GM12872 (cell line): ENCODE results near the gene AGBL5.

Source experiments
- TF ChIP-seq, protein P1 (sequence below): IDR thresholded peaks from 3 replicates; pipeline ENCODE4 v1.5.1; 2011; ENCODE audit warnings: low read depth, mild to moderate bottlenecking, low read length, moderate library complexity; ENCODE audit not compliant: insufficient read depth

Gene AGBL5

DNA sequence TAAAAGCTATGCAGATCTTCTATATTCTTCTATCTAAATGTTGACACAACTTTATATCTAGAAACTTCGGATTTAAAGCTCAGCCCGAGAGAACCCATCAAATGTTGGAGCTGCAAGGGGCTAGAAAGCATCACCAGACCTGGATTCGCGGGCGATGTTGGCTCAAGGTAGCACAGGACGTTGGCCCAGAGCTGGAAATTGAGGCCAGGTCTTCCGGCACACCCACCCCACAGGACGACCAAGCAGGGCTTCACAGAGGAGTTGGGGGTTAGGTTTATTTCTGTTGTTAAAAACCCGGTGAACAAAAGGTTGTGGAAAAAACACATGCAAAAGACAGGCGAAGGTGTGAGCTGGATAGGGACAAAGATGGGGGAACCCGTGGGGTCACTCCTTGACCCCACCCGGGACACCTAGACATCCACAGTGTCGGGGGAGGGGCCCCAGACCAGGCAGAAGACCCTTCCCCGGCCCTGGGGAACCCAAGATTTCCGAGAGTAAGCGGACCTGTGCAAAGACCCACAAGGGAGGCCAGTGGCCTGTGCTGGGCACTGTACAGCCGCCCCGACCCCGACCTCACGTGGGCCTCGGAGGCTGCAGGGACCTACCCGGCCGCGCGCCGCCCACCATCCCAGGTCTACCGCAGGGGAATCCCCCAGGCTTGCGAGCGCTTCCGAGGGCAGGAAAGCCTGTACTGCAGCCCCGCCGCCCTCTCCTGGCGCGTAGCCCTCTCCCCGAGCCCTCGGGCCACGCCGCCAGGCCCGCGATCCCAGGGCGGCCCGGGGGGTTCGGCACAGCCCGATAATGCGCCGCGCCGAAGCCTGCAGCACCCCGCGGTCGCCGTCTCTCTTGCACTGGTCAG, 1.8 kb upstream of the AGBL5 start:
- TF ChIP-seq, protein P1, sequence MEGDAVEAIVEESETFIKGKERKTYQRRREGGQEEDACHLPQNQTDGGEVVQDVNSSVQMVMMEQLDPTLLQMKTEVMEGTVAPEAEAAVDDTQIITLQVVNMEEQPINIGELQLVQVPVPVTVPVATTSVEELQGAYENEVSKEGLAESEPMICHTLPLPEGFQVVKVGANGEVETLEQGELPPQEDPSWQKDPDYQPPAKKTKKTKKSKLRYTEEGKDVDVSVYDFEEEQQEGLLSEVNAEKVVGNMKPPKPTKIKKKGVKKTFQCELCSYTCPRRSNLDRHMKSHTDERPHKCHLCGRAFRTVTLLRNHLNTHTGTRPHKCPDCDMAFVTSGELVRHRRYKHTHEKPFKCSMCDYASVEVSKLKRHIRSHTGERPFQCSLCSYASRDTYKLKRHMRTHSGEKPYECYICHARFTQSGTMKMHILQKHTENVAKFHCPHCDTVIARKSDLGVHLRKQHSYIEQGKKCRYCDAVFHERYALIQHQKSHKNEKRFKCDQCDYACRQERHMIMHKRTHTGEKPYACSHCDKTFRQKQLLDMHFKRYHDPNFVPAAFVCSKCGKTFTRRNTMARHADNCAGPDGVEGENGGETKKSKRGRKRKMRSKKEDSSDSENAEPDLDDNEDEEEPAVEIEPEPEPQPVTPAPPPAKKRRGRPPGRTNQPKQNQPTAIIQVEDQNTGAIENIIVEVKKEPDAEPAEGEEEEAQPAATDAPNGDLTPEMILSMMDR = no peak

DNA sequence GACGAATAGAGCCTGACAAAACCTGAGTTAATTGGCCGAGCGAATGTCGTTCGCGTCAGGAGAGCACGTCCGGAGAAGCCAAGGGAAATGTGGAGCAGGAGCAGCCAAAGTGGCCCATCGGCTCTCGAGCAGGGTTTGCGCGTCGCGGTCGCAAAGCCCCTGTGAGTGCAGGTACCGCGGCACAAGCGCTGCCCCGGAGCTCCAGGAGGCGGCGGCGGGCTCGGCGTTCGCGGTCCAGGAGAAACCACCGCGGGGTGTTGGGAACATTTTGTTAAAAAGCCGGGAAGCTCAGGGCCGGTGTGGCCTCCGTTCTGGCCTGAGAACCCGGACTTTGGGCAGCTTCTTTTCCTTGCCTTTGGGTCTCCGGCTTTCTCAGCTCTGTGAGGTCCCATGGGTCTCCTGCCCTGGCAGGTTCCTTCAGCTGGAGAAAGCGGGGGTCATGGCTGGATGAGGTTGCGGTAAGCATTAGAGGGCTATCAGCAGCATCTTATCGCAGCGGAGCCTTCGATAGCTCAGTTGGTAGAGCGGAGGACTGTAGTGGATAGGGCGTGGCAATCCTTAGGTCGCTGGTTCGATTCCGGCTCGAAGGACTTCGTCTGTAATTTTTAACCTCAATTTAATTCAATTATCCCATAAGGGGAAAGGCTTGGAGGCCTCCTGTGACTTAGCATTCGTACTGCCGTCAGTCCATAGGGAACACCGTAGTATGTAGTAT, 1.0 kb upstream of the AGBL5 start:
- TF ChIP-seq, protein P1 = peak; percentile 29; the same call in 1 of the 3 replicates

DNA sequence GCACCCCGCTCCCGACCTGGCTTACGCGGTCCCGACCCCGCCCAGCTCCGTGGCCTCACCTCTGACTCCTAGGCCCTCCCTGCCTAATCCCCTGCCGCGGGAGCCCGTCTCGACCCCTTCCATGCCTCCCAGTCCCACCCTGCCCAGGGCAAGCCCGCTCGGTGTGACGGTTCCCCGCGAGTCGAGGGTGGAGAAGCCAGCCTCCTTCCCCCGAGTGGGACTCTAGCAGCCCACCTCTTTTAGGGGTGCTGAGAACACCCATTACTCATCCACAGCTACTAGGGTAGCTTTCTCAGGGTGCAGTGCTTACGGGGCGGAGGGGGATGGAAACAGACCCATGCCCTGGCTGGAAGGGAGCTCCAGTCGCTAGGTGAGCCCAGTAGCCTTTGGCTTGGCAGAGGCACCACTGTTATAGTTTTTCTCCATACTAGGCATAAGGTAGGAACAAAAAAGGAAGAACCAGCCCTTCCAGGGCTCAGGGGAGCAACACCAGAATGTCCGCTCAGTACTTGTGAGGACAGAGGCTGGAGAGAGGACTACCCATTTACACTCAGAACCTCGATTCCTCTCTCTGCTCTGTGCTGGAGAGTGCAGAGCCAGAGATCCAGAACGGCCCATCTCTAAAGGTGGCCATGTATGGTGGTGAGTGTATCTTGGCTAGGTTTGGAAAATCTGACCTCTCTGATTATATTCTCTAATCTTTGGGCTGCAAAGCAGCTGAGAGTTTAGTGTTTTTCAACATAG, 606 bp downstream of the AGBL5 start:
- TF ChIP-seq, protein P1 = no peak

DNA sequence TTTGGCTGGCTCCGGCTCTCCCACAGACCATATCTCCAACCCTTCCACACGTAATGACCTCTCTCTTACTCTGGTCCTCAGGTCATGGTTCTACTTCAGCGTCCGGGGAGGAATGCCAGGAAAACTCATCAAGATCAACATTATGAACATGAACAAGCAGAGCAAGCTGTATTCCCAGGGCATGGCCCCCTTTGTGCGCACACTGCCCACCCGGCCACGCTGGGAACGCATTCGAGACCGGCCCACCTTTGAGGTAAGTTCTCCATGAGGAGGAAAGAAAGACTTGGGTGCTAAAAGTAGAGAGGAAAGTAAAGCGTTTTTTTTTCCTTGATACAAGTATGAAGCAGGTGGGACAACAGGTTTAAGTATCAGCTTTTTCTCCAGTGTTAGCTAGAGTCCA, 1.9 kb downstream of the AGBL5 start:
- TF ChIP-seq, protein P1 = no peak

DNA sequence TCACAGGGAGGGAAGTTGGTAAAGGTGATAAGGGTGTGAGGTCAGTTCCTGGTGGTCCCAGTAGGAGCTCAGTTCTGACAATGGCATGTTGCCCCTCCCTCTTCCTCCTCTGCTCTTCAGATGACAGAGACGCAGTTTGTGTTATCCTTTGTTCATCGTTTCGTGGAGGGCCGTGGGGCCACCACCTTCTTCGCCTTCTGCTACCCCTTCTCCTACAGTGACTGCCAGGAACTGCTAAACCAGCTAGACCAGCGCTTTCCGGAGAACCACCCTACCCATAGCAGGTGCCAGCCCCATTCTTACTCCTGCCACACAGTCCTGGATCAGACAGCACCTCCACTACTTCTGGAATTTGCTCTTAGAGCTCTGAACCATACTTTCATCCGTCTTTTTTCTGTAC, 2.3 kb downstream of the AGBL5 start:
- TF ChIP-seq, protein P1 = no peak

DNA sequence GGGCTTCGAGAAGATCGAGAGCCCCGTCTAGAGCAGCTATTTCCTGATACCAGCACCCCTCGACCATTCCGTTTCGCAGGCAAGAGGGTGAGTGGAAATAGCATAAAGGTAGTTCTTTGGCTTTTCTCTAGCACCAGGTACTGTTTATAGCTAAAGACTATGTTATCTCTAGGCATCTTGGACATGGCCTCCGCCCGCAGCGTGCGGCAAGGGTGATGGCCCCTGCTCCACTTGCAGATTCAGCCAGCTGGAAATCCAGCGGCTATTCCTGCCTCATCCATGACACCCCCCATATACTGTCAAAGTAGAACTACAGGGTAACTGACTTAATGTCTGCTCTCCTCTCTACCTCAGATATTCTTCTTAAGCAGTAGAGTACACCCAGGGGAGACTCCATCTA, 3.3 kb downstream of the AGBL5 start:
- TF ChIP-seq, protein P1 = no peak

DNA sequence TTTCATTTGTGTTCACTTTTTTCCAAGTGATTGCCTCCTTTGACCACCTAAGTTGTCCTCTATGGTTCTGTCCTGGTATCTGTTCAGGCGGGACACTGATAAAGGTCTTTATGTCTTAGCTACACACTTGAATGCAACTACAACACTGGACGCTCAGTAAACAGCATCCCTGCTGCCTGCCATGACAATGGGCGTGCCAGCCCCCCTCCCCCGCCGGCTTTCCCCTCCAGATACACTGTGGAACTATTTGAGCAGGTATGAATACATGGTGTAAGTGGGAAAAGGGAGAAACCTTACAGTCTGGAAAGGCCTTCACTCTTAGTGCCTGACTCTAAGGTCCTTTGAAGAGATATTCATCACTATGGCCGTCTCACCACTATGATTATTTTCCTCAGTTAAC, 5.7 kb downstream of the AGBL5 start:
- TF ChIP-seq, protein P1 = no peak
